Measurements from ENCODE around the gene PAFAH2. TPM values are rescaled to one million over a fixed set of nuclear protein-coding genes. Genes with fewer than 3 reads are reported as not detected.

PAFAH2 gene
- total RNA-seq, 4 donors from 2014 or later: 11.8 to 23.0 (median 17.1) TPM

DNA sequence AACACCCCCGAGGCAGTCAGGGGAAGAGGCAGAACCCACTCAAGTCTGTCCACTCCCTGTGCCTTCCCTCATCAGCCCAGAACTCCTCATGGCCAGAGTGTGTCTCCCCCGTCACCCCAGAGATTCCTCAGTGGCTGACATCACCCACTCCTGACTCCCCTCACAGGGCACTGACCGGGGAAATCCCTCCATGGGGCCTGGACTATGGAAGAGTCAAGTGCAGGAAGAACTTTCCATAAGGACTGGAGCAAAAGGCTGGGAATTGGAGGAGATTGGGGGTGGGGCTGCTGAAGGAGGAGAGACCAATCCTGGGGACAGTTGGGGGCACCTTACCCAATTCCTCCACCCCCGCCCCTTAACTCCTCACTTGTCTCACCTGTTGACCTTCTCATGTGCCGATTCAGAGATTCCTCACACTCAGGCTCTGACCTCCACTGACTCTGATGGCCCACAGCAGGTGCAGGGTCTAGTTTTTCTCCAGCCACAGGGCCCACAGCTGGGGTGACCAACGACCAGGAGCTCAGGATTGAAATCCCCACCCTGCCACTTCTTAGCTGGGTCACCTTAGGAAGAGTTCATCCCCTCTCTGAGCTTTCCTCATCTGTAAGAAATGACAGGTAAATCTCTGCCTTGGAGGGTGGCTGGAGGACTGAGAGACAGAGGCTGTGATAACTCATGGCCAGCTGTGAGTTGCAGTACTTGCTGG is 23.2 kb upstream of the PAFAH2 start:
- H3K4me3 ChIP-seq (ENCODE audit: low read depth, poor library complexity, severe bottlenecking): no peak overlapping the region
- TF ChIP-seq, protein P1, sequence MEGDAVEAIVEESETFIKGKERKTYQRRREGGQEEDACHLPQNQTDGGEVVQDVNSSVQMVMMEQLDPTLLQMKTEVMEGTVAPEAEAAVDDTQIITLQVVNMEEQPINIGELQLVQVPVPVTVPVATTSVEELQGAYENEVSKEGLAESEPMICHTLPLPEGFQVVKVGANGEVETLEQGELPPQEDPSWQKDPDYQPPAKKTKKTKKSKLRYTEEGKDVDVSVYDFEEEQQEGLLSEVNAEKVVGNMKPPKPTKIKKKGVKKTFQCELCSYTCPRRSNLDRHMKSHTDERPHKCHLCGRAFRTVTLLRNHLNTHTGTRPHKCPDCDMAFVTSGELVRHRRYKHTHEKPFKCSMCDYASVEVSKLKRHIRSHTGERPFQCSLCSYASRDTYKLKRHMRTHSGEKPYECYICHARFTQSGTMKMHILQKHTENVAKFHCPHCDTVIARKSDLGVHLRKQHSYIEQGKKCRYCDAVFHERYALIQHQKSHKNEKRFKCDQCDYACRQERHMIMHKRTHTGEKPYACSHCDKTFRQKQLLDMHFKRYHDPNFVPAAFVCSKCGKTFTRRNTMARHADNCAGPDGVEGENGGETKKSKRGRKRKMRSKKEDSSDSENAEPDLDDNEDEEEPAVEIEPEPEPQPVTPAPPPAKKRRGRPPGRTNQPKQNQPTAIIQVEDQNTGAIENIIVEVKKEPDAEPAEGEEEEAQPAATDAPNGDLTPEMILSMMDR (IDR thresholded peaks at IDR 0.05): no peak
- no peak for TF ChIP-seq POLR2A (IDR thresholded peaks at IDR 0.05)
- no peak for DNase-seq (ENCODE audit: low spot score in 2 of 2)
- intact Hi-C loops (cut with DNase I; ENCODE audit: low total_unique reads): no loop called here
- 79% methylated on average over 5 to 6 of the region's 6 CpGs for WGBS, 2 donors

DNA sequence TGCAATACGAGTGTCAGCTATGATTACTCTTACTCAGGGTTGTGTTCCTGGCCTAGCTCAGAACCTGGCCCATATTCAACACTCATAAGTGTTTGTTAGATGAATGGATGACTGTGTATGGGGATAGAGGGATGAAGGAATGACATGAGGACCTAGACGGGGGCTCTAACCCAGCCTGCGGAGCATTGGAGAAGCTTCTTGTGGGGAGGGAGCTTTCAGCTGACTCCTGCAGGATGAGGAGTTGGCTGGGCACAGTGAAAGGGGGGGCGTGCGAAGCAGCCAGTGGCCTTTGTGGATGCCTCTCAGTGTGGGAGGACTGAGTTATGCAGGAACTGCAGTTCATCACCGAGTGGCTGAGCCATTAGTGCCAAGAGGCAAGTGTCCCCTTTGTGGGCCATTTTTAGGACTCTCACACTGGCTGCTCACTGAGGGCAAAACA is 22.5 kb upstream of the PAFAH2 start:
- TF ChIP-seq, protein P1 (IDR thresholded peaks at IDR 0.05): no peak
- no peak for TF ChIP-seq POLR2A (IDR thresholded peaks at IDR 0.05)
- H3K4me3 ChIP-seq (ENCODE audit: low read depth, poor library complexity, severe bottlenecking): no peak overlapping the region
- intact Hi-C loops (cut with DNase I; ENCODE audit: low total_unique reads): no loop called here
- WGBS, 2 donors: 55 to 61% methylated on average over 6 of the region's 6 CpGs
- DNase-seq (ENCODE audit: low spot score in 2 of 2): no peak

DNA sequence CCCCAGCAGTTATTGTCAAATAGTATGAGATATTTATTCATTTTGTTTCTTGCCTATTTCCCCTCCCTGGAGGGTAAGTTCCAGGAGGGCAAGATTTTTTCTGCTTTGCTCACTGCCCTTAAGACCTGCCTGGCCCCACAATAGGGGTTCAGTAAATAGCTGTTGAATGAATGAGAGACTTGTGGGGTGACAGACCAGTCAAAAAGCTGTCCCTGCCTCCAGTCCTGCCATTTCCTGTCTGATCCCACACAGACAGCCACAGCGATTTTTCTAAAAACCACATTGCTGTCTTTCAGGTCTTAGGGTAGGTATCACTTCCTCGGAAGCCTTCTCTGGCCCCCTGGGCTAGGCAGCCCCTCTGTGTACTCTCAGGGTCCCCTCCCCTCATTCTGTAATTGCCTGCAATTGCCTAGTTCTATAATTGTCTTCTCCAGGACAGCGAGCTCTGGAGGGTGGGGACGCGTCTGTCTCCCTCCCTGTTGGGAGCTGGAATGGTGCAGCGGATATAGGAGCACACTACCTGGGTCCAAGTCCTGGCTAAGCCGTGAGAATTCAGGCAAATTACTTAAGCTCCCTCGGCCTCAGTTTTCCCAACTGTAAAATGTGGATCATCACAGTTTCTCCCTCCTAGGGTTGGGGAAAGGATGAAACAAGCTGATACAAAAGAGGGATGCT is 21.9 kb upstream of the PAFAH2 start:
- H3K4me3 ChIP-seq (ENCODE audit: low read depth, poor library complexity, severe bottlenecking): no peak overlapping the region
- 80 to 81% methylated on average over 8 of the region's 8 CpGs for WGBS, 2 donors
- intact Hi-C loops (cut with DNase I; ENCODE audit: low total_unique reads): no loop called here
- TF ChIP-seq, protein P1 (IDR thresholded peaks at IDR 0.05): no peak
- no peak for TF ChIP-seq POLR2A (IDR thresholded peaks at IDR 0.05)
- DNase-seq (ENCODE audit: low spot score in 2 of 2): no peak

DNA sequence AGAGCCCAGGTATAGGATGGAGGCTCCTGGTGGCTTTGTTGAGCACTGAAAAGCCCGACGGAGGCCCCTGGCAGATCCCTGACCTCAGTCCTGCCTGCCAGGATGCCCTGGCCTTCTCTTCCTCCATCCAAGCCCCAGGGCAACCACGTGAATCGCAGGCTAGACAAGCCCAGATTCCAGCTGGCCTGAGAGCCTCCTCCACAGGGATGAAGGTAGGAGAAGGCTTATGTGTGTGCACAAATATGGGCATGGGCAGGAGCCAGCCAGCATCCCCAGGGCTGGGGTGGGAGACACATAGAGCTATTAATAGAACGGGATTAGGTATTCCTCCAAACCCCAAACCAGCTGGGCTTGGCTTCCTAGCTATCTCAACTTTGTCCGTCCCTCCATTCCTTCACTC is 19.7 kb upstream of the PAFAH2 start:
- 52 to 60% methylated on average over 6 of the region's 6 CpGs for WGBS, 2 donors
- DNase-seq (ENCODE audit: low spot score in 2 of 2): no peak
- intact Hi-C loops (cut with DNase I; ENCODE audit: low total_unique reads): no loop called here
- no peak for TF ChIP-seq POLR2A (IDR thresholded peaks at IDR 0.05)
- TF ChIP-seq, protein P1 (IDR thresholded peaks at IDR 0.05): no peak
- H3K4me3 ChIP-seq (ENCODE audit: low read depth, poor library complexity, severe bottlenecking): no peak overlapping the region

DNA sequence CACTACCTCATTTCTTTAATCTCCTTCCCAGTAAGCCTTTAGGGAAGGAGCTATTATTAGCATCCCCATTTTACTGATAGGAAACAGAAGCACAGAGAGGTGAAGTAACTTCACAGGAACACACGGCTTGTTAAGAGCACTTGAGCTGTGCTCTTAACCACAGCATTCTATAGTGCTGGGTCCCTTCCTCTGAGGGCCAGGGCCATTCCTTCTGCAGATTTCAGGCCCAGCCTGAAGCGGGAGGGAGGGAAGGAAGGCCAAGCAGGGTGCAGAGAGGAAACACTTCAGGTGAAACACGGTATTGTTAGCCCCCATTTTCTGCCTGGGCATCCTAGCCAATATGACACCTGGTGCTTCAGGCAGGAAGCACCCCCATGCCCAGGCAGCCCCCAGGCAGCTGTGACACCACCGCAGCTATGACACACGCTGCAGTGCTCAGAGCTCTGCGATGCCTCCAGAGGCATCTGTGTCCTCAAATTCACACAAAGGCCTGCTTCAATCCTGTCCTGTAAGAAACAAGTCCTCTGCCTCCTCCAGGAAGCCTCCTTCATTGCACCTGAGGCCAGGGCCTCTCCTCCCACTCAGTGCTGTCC is 19.2 kb upstream of the PAFAH2 start:
- H3K4me3 ChIP-seq (ENCODE audit: low read depth, poor library complexity, severe bottlenecking): no peak overlapping the region
- intact Hi-C loops (cut with DNase I; ENCODE audit: low total_unique reads): no loop called here
- no peak for TF ChIP-seq POLR2A (IDR thresholded peaks at IDR 0.05)
- TF ChIP-seq, protein P1 (IDR thresholded peaks at IDR 0.05): no peak
- WGBS, 2 donors: 68 to 78% methylated on average over 6 of the region's 6 CpGs
- no peak for DNase-seq (ENCODE audit: low spot score in 2 of 2)
